HepG2 (cell line): ENCODE measurements around the gene TTBK2.

Source experiments
- EZH2 ChIP-seq: conservative IDR thresholded peaks from 2 replicates; pipeline ENCODE4 v1.6.1; 2012; ENCODE audit warnings: mild to moderate bottlenecking, low read depth, low read length, moderate library complexity
- NR2F2 ChIP-seq: IDR thresholded peaks from 2 replicates; pipeline ENCODE4 v1.6.1; 2012; ENCODE audit warnings: low read depth, inconsistent platforms, borderline replicate concordance
- ZBTB21 ChIP-seq: sonication (generic); formaldehyde crosslinking; IDR thresholded peaks from 2 replicates; pipeline ENCODE4 v1.4.0; 2020; ENCODE audit warnings: missing genetic modification reagents
- ZBTB7A ChIP-seq: sonication (generic); formaldehyde crosslinking; IDR thresholded peaks from 2 replicates; pipeline ENCODE4 v1.8.0; 2022; ENCODE audit warnings: mild to moderate bottlenecking, missing genetic modification reagents
- ZSCAN29 ChIP-seq: sonication (generic); formaldehyde crosslinking; conservative IDR thresholded peaks from 2 replicates; pipeline ENCODE4 v1.4.0; 2020; ENCODE audit warnings: mild to moderate bottlenecking, missing genetic modification reagents

- TF ChIP-seq ZBTB21: no peak
- no peak for TF ChIP-seq NR2F2
- TF ChIP-seq ZBTB7A (CRISPR knock-in tag): no peak
- TF ChIP-seq EZH2: no peak
- TF ChIP-seq ZSCAN29 (CRISPR knock-in tag): no peak
These were observed 191.6 kb downstream of the TTBK2 start for GRCh38 chr15:42728972-42729371.
